GM18520 (cell line): ENCODE results near the gene NRXN3.
"Not testable (repeated sequence)": the region's sequence is repeated elsewhere in the genome, so short reads cannot be mapped to it uniquely, and the experiment has no call there.

Source experiments
- ATAC-seq: cut with Tn5 transposase; IDR thresholded peaks from one replicate; pipeline ENCODE4 v1.9.1; 2021; ENCODE audit not compliant: unreplicated experiment

Gene NRXN3

DNA sequence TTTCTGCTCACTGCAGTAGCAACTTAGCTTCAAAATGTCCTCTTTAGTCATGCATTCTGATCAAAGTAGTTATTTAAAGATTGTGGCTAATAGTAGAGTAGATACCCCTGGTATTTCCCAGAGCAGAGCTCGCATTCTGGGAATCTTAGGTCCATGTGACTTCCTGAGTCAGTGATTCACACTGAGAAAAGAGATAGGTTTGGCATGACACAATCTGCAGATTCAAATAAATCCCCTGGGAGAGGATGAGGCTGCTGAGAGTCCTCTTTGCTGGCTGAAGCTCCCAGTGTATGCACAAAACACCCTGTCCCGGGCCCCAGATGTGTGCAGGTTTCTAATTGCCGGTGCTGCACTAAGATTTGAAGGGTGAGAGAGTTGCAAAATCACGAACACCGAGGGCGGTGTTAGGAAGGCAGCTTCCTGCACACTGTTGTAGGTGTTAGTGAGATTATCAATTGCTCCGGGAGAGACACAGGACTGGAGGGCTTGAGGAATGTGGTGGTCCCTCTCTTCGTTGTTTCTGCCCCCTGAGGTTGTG is 233.2 kb downstream of the NRXN3 start:
- peak; percentile 56 for ATAC-seq

- no peak for ATAC-seq
These were observed 235.1 kb downstream of the NRXN3 start for GRCh38 chr14:78405079-78405856.

DNA sequence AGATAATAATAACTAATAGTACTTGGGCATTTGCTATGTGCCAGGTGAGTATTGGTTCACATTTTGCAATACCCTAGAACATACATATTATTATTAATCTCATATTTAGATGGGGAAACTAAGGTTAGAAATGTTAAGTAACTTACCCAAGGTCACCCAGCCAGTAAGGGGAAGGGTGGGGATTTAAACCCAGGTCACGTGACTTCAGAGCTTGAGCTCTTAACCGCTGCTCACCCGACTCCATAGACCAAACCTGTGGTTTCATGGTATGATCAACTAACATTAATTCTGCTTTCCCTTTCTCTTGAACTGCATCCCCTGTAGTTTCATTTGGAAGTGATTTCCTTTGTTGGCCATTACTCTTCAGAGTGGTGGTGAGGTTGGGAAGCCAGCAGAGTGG is 242.3 kb downstream of the NRXN3 start:
- ATAC-seq, result no peak

DNA sequence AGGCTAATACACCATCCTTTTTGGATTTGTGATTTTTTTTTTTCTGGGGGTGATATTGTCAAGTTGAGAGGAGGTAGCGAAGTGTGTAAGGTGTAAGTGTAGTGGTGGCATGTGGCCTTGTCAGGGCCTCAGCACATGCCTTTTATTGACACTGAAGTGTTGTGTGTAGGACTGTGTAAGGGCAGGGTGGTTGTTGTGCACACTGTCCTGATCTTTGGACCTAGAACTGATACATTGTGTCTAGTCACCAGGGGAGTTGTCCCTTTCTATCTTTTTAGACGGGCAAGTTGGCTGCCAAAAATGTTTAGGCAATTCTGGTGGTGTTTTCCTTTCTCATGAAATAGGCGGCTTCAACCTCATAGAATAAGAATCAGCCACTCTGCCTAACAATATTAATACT is 244.0 kb downstream of the NRXN3 start:
- no peak for ATAC-seq

GRCh38 chr14:78417532-78417931 is 247.4 kb downstream of the NRXN3 start:
- ATAC-seq, result no peak

DNA sequence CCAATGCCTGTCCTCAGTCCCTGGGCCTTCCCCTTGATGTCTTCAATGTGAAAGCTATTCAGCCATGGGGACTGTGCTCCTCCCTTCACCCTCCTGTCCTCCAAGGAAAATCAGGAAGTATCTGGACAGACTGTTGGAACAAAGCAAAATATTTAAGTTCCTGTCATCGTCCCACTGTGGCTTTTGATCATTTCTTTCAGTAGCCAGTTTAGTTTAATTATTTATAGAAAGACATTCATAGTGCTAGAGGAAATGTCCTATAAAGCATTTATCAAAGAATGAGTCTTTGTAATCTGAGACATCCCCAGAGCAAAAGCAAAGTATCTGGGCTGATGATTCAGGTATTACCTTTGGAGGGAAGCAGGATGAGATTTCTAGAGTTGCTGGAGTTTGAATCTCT is 254.1 kb downstream of the NRXN3 start:
- ATAC-seq, result no peak

DNA sequence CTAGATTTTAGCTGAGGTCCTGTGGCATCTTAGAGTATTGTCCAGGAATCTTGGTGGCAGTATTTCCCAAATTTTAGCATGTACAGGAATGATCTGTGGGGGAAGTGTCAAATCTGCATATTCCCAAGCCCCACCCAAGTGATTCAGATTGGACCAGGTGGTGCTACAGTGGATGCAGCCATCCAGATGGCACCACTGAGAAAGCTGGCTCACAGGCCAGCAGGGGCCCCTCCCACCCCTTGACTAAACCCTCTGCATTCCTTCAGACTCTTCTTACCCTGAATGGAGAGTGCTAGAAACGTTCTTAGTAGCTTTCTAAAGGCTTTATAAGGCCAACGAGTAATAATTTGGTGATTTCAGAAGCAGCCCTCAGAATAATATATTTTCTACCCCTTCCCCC is 255.2 kb downstream of the NRXN3 start:
- no peak for ATAC-seq

DNA sequence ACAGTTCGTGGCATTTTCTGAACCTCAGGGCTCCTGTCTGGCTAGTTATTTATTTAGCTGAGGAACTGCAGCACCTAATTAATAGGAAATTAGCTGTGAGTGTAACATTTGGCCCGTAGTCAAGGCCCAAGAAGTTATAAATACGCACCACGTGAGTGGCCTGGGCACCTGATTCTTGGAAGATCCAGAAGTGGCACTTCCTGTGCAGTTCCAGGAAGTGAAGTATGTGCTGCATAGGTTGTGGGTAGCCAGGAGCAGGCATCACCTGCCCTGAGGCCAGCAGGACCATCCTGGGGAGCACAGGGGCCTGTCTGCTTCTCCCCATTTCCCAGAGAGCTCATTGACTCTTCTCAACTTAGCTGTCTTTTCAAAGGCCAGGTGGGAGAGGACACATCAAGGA is 255.6 kb downstream of the NRXN3 start:
- ATAC-seq, result no peak

DNA sequence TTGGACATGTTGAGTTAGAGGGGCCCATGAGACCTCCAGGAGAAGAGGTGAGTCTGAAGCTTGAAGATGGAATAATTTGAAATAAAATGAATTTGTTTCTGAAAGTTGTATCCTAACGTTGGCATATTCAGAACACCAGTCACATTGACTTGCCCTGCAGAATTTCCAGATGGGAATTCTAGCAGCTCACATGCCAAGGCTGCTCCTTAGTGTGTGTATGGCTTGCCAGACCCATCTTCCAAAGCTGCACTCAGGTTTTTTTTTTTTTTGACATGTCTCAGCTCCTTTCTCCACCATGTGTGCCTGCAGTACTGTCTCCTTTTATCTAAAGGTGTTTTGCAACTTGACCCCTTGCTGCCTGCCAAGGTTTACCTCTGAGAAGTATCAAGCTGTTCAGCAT is 261.9 kb downstream of the NRXN3 start:
- ATAC-seq, result no peak

GRCh38 chr14:78437448-78437847 is 267.3 kb downstream of the NRXN3 start:
- not testable (repeated sequence) for ATAC-seq

DNA sequence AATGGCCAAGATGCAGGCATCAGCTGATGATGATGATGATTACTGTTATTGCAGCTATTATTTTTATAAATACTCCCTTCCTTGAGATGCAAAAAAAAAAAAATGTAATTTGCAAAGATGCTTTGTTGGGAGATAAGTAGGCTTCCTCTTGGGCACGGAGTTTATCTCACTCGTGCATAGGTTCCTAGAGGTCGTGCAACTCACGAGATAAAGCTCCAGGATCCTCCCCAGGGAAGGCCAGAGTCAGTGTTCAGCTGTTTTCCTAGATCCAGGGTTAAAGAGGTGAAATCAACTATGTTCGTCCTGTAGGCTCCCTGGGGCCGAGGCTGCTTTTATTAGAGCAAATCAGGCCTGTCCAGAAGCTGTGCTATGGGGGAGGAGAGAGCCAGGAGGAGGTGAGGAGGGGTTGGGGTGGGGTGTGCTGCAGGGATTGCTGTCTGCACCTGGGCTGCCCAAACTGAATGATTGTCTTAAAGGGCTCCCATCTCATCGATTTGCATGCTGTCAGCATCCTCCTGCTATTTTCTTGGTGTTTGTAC is 270.3 kb downstream of the NRXN3 start:
- ATAC-seq, result no peak

DNA sequence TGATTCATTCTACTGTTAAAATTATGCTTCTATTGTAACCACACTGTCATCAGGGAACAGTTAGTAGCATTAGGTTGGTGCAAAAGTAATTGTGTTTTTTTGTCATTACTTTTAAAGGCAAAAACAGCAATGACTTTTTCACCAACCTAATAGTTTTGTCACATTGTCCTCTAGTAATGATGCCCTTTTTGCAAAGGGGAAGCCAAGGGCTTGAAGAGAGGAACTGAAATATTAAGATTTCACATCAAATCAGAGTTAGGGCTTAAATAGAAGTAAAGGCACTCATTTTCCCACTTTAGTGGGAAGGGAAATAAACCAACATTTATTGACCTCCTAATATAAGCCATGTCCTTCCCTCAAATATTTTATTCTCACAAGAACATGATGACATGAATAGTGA is 273.7 kb downstream of the NRXN3 start:
- no peak for ATAC-seq

- ATAC-seq, result no peak
These were observed 275.1 kb downstream of the NRXN3 start for GRCh38 chr14:78445275-78445674.

- ATAC-seq, result no peak
These were observed 276.6 kb downstream of the NRXN3 start for GRCh38 chr14:78446807-78447206.

- no peak for ATAC-seq
These were observed 278.3 kb downstream of the NRXN3 start for GRCh38 chr14:78448164-78449094.

DNA sequence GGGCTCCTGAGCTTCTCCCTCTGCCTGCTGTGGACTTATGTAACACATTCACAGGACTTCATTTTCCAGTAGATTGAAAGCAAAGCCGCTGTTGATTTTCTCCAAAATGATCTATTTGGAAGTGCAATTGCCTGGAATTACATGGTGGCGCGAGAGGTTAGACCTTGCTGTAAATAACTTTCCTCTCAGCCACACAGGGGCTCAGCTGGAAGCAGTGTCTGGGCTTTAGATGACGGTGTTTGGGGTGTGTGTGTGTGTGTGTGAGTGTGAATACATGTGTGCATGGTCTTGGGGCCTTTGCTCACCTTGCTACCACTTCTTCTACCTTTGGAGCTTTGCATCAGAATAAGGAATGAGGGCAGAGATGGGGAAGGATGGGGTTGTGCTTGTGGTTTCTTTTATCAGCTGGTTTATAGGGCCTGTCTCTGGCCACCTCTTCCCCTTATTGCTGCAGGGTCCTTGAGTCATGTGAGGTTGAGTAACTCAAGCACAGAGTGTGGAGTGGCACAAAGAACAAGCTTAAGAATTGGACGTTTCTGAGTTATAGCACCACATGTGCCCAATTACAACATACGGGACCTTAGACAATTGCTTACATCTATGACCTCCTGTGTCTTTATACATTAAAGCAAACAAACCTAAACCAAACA is 280.6 kb downstream of the NRXN3 start:
- no peak for ATAC-seq

DNA sequence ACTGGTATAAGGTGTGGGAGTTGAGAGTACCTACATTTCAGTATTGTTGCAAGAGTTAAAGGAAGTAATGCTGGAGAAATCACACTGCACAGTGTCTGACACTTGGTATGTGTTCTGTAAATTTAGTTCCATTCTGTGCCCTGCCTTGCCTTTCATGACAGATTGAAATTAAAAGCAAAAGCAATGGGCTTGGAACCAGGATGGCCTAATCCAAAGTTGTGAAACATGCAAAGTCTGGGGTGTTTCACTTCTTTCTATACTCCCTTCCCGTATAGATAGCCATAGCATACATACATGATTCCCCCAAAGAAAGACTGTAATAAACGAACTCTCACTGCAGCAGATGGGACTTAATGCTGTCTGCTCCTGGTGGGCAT is 281.1 kb downstream of the NRXN3 start:
- no peak for ATAC-seq

DNA sequence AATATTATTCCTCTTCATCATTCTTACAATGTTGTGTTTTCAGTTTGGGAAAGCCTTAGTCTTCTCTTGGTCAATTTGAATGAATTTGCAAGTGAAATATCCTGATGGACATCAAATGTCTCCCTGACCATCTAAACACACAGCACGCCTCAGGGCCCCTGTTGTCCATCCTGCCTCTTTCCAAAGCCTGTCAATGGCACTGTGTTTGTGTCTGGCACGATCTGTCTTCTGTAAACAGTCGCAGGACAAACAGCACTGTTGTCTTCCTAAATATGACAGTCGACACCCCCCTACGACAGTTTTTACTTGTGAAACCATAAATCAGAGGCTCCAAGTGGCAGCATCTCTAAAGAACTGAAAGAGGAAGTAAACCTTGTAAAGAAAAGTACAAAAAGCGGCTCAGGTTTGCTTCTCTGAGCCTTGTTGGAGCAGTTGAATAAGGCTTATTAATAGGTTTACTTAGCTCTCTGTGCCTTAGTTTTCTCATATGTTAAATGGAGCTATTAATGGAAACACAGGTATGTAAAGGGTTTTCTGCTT is 285.8 kb downstream of the NRXN3 start:
- peak; percentile 75 for ATAC-seq

DNA sequence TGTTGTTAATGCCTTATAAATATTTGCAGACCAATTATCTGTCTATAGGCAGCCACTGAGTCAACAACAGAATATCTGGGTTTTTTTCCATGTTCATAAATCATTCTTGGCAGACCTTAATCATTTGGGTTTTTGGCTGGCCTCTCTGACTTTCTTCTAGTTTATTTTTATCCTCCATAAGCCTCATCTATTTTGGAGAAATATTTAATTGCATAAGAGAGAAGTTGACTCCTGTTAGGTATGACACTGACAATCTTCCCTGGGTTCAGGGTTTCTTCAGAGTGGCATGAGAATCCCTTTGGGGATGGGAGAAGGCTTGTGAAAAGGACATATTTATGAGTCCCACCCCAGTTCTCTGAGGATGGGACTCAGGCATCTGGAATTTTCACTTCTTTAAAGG is 299.8 kb downstream of the NRXN3 start:
- no peak for ATAC-seq

GRCh38 chr14:78479127-78479780 is 309.1 kb downstream of the NRXN3 start:
- no peak for ATAC-seq
